DOHH2 (cell line): Measurements from ENCODE around the gene CALCA.

Experiments
- EZH2phosphoT487 ChIP-seq: fragments of 200-600 bp; sonication (generic); IDR thresholded peaks from 2 replicates; pipeline ENCODE4 v1.6.1; 2017; ENCODE audit warnings: borderline replicate concordance, mild to moderate bottlenecking, antibody characterized with exemption, low read length, moderate library complexity, mixed read lengths
- TF ChIP-seq, protein P1 (sequence below): fragments of 200-600 bp; sonication (generic); IDR thresholded peaks from one replicate; pipeline ENCODE4 v1.5.1; 2014; ENCODE audit warnings: antibody characterized with exemption, mild to moderate bottlenecking, low read depth, low read length; ENCODE audit not compliant: poor library complexity, severe bottlenecking

DNA sequence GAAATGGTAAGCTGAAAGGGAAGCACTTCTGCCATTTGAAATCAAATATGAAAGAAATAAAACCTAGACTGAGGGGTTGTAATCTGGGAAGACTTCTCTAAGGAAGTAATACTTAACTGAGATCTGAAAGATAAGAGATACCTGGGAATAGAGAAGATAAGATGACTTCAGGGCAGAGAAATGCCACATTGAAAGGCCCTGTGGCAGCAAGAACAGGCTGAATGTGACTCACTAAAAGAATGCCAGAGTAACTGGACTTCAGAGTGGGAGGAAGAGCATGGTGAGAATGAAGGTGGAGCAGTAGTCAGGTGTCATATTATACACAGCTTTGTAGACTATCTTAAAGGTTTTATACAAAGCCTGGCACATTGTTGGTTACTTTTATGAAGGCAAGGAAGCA, 17.6 kb downstream of the CALCA start:
- TF ChIP-seq EZH2phosphoT487 = no peak
- TF ChIP-seq, protein P1, sequence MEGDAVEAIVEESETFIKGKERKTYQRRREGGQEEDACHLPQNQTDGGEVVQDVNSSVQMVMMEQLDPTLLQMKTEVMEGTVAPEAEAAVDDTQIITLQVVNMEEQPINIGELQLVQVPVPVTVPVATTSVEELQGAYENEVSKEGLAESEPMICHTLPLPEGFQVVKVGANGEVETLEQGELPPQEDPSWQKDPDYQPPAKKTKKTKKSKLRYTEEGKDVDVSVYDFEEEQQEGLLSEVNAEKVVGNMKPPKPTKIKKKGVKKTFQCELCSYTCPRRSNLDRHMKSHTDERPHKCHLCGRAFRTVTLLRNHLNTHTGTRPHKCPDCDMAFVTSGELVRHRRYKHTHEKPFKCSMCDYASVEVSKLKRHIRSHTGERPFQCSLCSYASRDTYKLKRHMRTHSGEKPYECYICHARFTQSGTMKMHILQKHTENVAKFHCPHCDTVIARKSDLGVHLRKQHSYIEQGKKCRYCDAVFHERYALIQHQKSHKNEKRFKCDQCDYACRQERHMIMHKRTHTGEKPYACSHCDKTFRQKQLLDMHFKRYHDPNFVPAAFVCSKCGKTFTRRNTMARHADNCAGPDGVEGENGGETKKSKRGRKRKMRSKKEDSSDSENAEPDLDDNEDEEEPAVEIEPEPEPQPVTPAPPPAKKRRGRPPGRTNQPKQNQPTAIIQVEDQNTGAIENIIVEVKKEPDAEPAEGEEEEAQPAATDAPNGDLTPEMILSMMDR = no peak
